HAP-1 (cell line): ENCODE data around the gene HDAC4.
"Not testable (repeated sequence)": the region's sequence is repeated elsewhere in the genome, so short reads cannot be mapped to it uniquely, and the experiment has no call there.

Experiments used
- DNase-seq, 2 experiments: peaks; one replicate each; pipeline ENCODE4 v3.0.0-alpha.2; 2016 to 2020; ENCODE audit warnings: low spot score in 2 of 2
- H3K27me3 ChIP-seq: fragments of 250-450 bp; sonication (Bioruptor Pico); 2 replicates; pipeline ENCODE4 v1.5.1; 2020; ENCODE audit warnings: low read depth, mild to moderate bottlenecking, moderate library complexity
- H3K36me3 ChIP-seq: fragments of 250-450 bp; sonication (Bioruptor Pico); replicated peaks from 2 replicates; pipeline ENCODE4 v1.5.1; 2020; ENCODE audit warnings: mild to moderate bottlenecking
- H3K4me1 ChIP-seq: fragments of 250-450 bp; sonication (Bioruptor Pico); 2 replicates; pipeline ENCODE4 v1.5.1; 2020; ENCODE audit warnings: mild to moderate bottlenecking
- H3K4me3 ChIP-seq: fragments of 250-450 bp; sonication (Bioruptor Pico); 2 replicates; pipeline ENCODE4 v1.5.1; 2020; ENCODE audit warnings: mild to moderate bottlenecking, moderate library complexity
- H3K9me3 ChIP-seq: fragments of 250-450 bp; sonication (Bioruptor Pico); 2 replicates; pipeline ENCODE4 v1.5.1; 2020; ENCODE audit warnings: mild to moderate bottlenecking, moderate library complexity
- in situ Hi-C: fragments of 300-500 bp; cut with MboI; formaldehyde crosslinking; loops from 3 replicates; pipeline ENCODE4 v1.14.3; 2020; ENCODE audit warnings: low sequenced_read_pairs, inconsistent platforms, mixed read lengths

Gene HDAC4

GRCh38 chr2:239285932-239286230 is 114.9 kb downstream of the HDAC4 start:
- no peaks in the 10 kb centered on the region for H3K27me3 ChIP-seq
- peaks cover 20% of the 10 kb centered on the region for H3K4me1 ChIP-seq
- DNase-seq = no peak
- no peaks in the 10 kb centered on the region for H3K9me3 ChIP-seq
- in situ Hi-C loops = no loop called here
- H3K36me3 ChIP-seq = no peaks in the 10 kb centered on the region
- no peak overlapping the region for H3K4me3 ChIP-seq

- no peak overlapping the region for H3K4me3 ChIP-seq
Measured at GRCh38 chr2:239285071-239285931, 115.5 kb downstream of the HDAC4 start.

GRCh38 chr2:239283961-239284795 is 116.6 kb downstream of the HDAC4 start:
- in situ Hi-C loops = no loop called here
- H3K36me3 ChIP-seq = no peaks in the 10 kb centered on the region
- H3K4me1 ChIP-seq = peaks cover 11% of the 10 kb centered on the region

More at GRCh38 chr2:239285071-239285931, 115.5 kb downstream of the HDAC4 start:
- no peak for DNase-seq
- Histone ChIP-seq H3K27me3 (no peaks in the 10 kb centered on the region), H3K9me3 (no peaks in the 10 kb centered on the region), H3K4me1 (peaks cover 19% of the 10 kb centered on the region), H3K36me3 (no peaks in the 10 kb centered on the region)
- in situ Hi-C loops = no loop called here

GRCh38 chr2:239283288-239283945 is 117.4 kb downstream of the HDAC4 start:
- Histone ChIP-seq H3K4me1 (peaks cover 4% of the 10 kb centered on the region; the same call in 1 of the 2 replicates), H3K36me3 (no peaks in the 10 kb centered on the region), H3K9me3 (no peaks in the 10 kb centered on the region), H3K4me3 (no peak overlapping the region), H3K27me3 (no peaks in the 10 kb centered on the region)
- no peak for DNase-seq
- in situ Hi-C loops = no loop called here

More at GRCh38 chr2:239283961-239284795, 116.6 kb downstream of the HDAC4 start:
- Histone ChIP-seq H3K27me3 (no peaks in the 10 kb centered on the region), H3K9me3 (no peaks in the 10 kb centered on the region), H3K4me3 (no peak overlapping the region)
- no peak for DNase-seq

- H3K36me3 ChIP-seq = no peaks in the 10 kb centered on the region
- DNase-seq = no peak
- in situ Hi-C loops = no loop called here
- no peaks in the 10 kb centered on the region for H3K9me3 ChIP-seq
- no peaks in the 10 kb centered on the region for H3K4me1 ChIP-seq
- no peak overlapping the region for H3K4me3 ChIP-seq
- no peaks in the 10 kb centered on the region for H3K27me3 ChIP-seq
Measured at GRCh38 chr2:239282448-239283287, 118.2 kb downstream of the HDAC4 start.

GRCh38 chr2:239280296-239281017 is 120.4 kb downstream of the HDAC4 start:
- H3K36me3 ChIP-seq, DNase-seq, in situ Hi-C loops, H3K4me1 ChIP-seq, H3K27me3 ChIP-seq, H3K4me3 ChIP-seq, H3K9me3 ChIP-seq: not testable (repeated sequence)

- no peak for DNase-seq
- no peak overlapping the region for H3K4me3 ChIP-seq
- in situ Hi-C loops = no loop called here
- H3K4me1 ChIP-seq = no peaks in the 10 kb centered on the region
- H3K9me3 ChIP-seq = no peaks in the 10 kb centered on the region
- H3K36me3 ChIP-seq = no peaks in the 10 kb centered on the region
- H3K27me3 ChIP-seq = no peaks in the 10 kb centered on the region
Measured at GRCh38 chr2:239279508-239280295, 121.1 kb downstream of the HDAC4 start.

GRCh38 chr2:239278941-239279365 is 121.9 kb downstream of the HDAC4 start:
- no peaks in the 10 kb centered on the region for H3K9me3 ChIP-seq
- H3K27me3 ChIP-seq = no peaks in the 10 kb centered on the region
- no peak overlapping the region for H3K4me3 ChIP-seq
- no peaks in the 10 kb centered on the region for H3K4me1 ChIP-seq
- in situ Hi-C loops = no loop called here
- no peak for DNase-seq
- no peaks in the 10 kb centered on the region for H3K36me3 ChIP-seq

GRCh38 chr2:239278361-239278760 is 122.5 kb downstream of the HDAC4 start:
- DNase-seq = no peak
- in situ Hi-C loops = no loop called here
- H3K36me3 ChIP-seq = no peaks in the 10 kb centered on the region
- no peak overlapping the region for H3K4me3 ChIP-seq
- H3K4me1 ChIP-seq = no peaks in the 10 kb centered on the region
- H3K27me3 ChIP-seq = no peaks in the 10 kb centered on the region
- no peaks in the 10 kb centered on the region for H3K9me3 ChIP-seq

GRCh38 chr2:239277401-239278085 is 123.3 kb downstream of the HDAC4 start:
- Histone ChIP-seq H3K4me1 (no peaks in the 10 kb centered on the region), H3K36me3 (no peaks in the 10 kb centered on the region), H3K9me3 (no peaks in the 10 kb centered on the region), H3K27me3 (no peaks in the 10 kb centered on the region), H3K4me3 (no peak overlapping the region)
- in situ Hi-C loops = no loop called here
- DNase-seq = no peak

- H3K36me3 ChIP-seq = no peaks in the 10 kb centered on the region
- in situ Hi-C loops = no loop called here
- H3K9me3 ChIP-seq = no peaks in the 10 kb centered on the region
- no peaks in the 10 kb centered on the region; the same call in 1 of the 2 replicates for H3K4me1 ChIP-seq
- no peaks in the 10 kb centered on the region for H3K27me3 ChIP-seq
- no peak for DNase-seq
- no peak overlapping the region for H3K4me3 ChIP-seq
Measured at GRCh38 chr2:239276851-239277250, 124.0 kb downstream of the HDAC4 start.
